ENCODE results near the gene QKI. TPM values are rescaled to one million over a fixed set of nuclear protein-coding genes. Genes with fewer than 3 reads are reported as not detected.
"Not testable (repeated sequence)": the region's sequence is repeated elsewhere in the genome, so short reads cannot be mapped to it uniquely, and the experiment has no call there.

The QKI gene
- total RNA-seq, 4 donors from 2014 or later: 283 to 425 (median 344) TPM

DNA sequence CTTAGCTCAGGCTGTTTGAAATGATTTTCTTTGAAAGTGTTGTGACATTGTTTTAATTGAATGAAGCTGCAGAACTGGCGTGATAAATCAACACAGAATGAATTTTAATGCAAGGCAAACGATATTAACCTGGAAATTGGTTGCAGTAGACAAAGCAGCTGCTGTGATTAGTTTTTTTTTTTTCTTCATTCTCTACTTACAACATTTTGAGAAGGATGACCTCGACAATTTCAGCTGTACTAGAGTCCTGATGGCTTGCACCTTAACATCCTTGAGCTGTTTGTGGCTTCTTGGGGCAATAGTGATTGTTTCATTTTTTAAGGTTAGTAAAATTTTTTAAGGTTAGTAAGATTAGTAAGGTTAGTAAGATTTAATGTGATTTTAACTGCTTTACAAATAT, 54.2 kb downstream of the QKI start:
- H3K27me3 ChIP-seq: no peaks in the 10 kb centered on the region
- DNase-seq (no peak), ATAC-seq (no peak)
- no peaks in the 10 kb centered on the region for H3K9me3 ChIP-seq
- H3K4me1 ChIP-seq: peaks cover 77 to 79% of the 10 kb centered on the region in 2 donors
- H3K27ac ChIP-seq: peak overlapping the region; percentile 2 to 98 (median 61)
- in situ Hi-C loops (cut with MboI; ENCODE audit: low sequenced_read_pairs in 4 of 4) (loop anchor here in 1 of 4 donors (25.0 kb wide), 1 partner anchor 244 kb away; no protein-coding TSS in a partner anchor), intact Hi-C loops (cut with DNase I; ENCODE audit: low total_unique reads) (no loop called here)
- H3K36me3 ChIP-seq: no peaks in the 10 kb centered on the region
- TF ChIP-seq CTCF (IDR thresholded peaks at IDR 0.05 in 4 of 5, conservative IDR thresholded peaks at IDR 0.05 in 1 of 5) (no peak), POLR2A (IDR thresholded peaks at IDR 0.05) (no peak)
- H3K4me3 ChIP-seq: no peak overlapping the region

- in situ Hi-C loops (cut with MboI; ENCODE audit: low sequenced_read_pairs in 4 of 4): loop anchor here in 1 of 4 donors (25.0 kb wide), 1 partner anchor 243 kb away; no protein-coding TSS in a partner anchor
- TF ChIP-seq POLR2A (IDR thresholded peaks at IDR 0.05): no peak
- no peak for TF ChIP-seq CTCF (IDR thresholded peaks at IDR 0.05 in 4 of 5, conservative IDR thresholded peaks at IDR 0.05 in 1 of 5)
- no peaks in the 10 kb centered on the region for H3K9me3 ChIP-seq
- no peaks in the 10 kb centered on the region for H3K27me3 ChIP-seq
- peak overlapping the region; percentile 8 to 98 (median 61) for H3K27ac ChIP-seq
- ATAC-seq: no peak
- peaks cover 81 to 83% of the 10 kb centered on the region in 2 donors for H3K4me1 ChIP-seq
- H3K36me3 ChIP-seq: no peaks in the 10 kb centered on the region
- DNase-seq: no peak
- no peak overlapping the region for H3K4me3 ChIP-seq
- intact Hi-C loops (cut with DNase I; ENCODE audit: low total_unique reads): no loop called here
Measured at GRCh38 chr6:163469459-163469985, 55.0 kb downstream of the QKI start.

DNA sequence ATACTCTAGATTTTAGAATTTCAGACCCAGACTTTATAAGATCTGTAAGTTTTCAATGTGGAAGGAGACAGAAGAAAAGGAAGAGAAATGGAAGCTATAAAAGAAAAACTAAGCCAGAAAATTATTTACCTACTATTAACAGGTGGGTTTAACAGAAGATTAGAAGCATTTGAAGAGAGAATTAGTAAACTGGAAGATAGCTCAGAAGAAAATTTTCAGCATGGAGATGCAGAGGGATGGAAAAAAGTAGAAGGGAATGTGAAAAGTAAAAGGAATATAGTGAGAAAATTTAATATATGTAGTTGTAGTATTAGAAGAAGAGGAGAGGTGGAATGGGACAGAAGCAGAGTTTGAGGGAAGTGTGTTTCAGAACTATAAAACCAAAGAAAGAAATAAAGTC, 56.1 kb downstream of the QKI start:
- H3K4me1 ChIP-seq: peaks cover 85 to 86% of the 10 kb centered on the region in 2 donors
- H3K27me3 ChIP-seq: no peaks in the 10 kb centered on the region
- H3K4me3 ChIP-seq: no peak overlapping the region
- H3K9me3 ChIP-seq: no peaks in the 10 kb centered on the region
- in situ Hi-C loops (cut with MboI; ENCODE audit: low sequenced_read_pairs in 4 of 4): loop anchor here in 1 of 4 donors (25.0 kb wide), 1 partner anchor 242 kb away; no protein-coding TSS in a partner anchor
- DNase-seq (no peak), ATAC-seq (no peak)
- H3K27ac ChIP-seq: peak overlapping the region in 3 of 4 donors; percentile 39 to 98 (median 83)
- no peak for TF ChIP-seq CTCF (IDR thresholded peaks at IDR 0.05 in 4 of 5, conservative IDR thresholded peaks at IDR 0.05 in 1 of 5)
- no peak for TF ChIP-seq POLR2A (IDR thresholded peaks at IDR 0.05)
- intact Hi-C loops (cut with DNase I; ENCODE audit: low total_unique reads): no loop called here
- H3K36me3 ChIP-seq: no peaks in the 10 kb centered on the region

DNA sequence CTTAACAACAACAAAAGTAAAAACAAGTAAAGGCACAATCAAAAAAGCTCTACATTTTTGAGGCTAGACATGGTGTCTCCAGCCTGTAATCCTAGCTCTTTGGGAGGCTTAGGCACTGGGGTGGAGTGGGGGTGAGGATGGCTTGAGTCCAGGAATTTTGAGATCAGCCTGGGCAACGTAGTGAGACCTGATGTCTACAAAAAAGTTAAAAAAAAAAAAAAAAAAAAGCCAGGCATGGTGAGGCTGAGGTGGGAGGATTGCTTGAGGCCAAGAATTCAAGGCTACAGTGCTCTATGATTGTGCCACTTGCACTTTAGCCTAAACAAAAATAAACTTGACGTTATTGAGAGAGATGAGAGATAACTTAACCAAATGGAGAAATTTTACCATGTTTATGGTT, 60.1 kb downstream of the QKI start:
- no peak for TF ChIP-seq CTCF (IDR thresholded peaks at IDR 0.05 in 4 of 5, conservative IDR thresholded peaks at IDR 0.05 in 1 of 5)
- H3K27ac ChIP-seq: peak overlapping the region in 3 of 4 donors; percentile 45 to 76 (median 57)
- intact Hi-C loops (cut with DNase I; ENCODE audit: low total_unique reads): no loop called here
- no peak for DNase-seq
- H3K36me3 ChIP-seq: peaks cover 0 to 9% of the 10 kb centered on the region in 2 donors
- no peak for ATAC-seq
- in situ Hi-C loops (cut with MboI; ENCODE audit: low sequenced_read_pairs in 4 of 4): loop anchor here in 1 of 4 donors (25.0 kb wide), 1 partner anchor 238 kb away; no protein-coding TSS in a partner anchor
- H3K27me3 ChIP-seq: no peaks in the 10 kb centered on the region
- H3K9me3 ChIP-seq: no peaks in the 10 kb centered on the region
- H3K4me1 ChIP-seq: peaks cover 67 to 69% of the 10 kb centered on the region in 2 donors
- no peak overlapping the region for H3K4me3 ChIP-seq

DNA sequence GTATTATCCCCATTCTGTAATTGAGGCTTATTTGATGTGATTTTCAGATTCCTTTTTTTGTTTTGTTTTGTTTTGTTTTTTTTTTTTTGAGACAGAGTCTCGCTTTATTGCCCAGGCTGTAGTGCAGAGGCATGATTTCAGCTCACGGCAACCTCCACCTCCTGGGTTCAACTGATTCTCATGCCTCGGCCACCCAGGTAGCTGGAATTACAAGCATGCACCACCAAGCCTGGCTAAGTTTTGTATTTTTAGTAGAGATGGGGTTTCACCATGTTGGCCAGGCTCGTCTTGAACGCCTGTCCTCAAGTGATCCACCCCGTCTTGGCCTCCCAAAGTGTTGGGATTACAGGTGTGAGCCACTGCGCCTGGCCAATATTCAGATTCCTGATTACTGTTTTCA, 62.4 kb downstream of the QKI start:
- intact Hi-C loops (cut with DNase I; ENCODE audit: low total_unique reads); H3K27me3 ChIP-seq; H3K4me3 ChIP-seq; H3K9me3 ChIP-seq; ATAC-seq; in situ Hi-C loops (cut with MboI; ENCODE audit: low sequenced_read_pairs in 4 of 4); DNase-seq: not testable (repeated sequence)
- Histone ChIP-seq H3K4me1 (peaks cover 78 to 79% of the 10 kb centered on the region in 2 donors), H3K36me3 (peaks cover 0 to 16% of the 10 kb centered on the region in 2 donors), H3K27ac (peak overlapping the region; percentile 5 to 76 (median 24))

All from gastrocnemius medialis (tissue), 4 donors.